Testis (tissue), 3 donors: Measurements from ENCODE around the gene CHRD. TPM values are rescaled to one million over a fixed set of nuclear protein-coding genes. Genes with fewer than 3 reads are reported as not detected.
"Not testable (repeated sequence)": the region's sequence is repeated elsewhere in the genome, so short reads cannot be mapped to it uniquely, and the experiment has no call there.

Experiments used
- DNase-seq: peaks from one replicate; pipeline ENCODE4 v3.0.0-alpha.2; 2019
- H3K27ac ChIP-seq, 2 donors: fragments of 200-600 bp; sonication (generic); one replicate each; pipeline ENCODE4 v1.5.1; 2019
- H3K27me3 ChIP-seq: fragments of 200-600 bp; sonication (generic); one replicate; pipeline ENCODE4 v1.5.1; 2019
- H3K36me3 ChIP-seq: fragments of 200-600 bp; sonication (generic); one replicate; pipeline ENCODE4 v1.5.1; 2017; ENCODE audit warnings: low read depth; ENCODE audit errors: missing control alignments
- H3K4me1 ChIP-seq: fragments of 200-600 bp; sonication (generic); one replicate; pipeline ENCODE4 v1.5.1; 2019
- H3K4me3 ChIP-seq, 2 donors: fragments of 200-600 bp; sonication (generic); one replicate each; pipeline ENCODE4 v1.5.1; 2017 to 2019
- H3K9me3 ChIP-seq: fragments of 200-600 bp; sonication (generic); one replicate; pipeline ENCODE4 v1.5.1; 2017
- POLR2A ChIP-seq: fragments of 450-650 bp; IDR thresholded peaks from one replicate; pipeline ENCODE4 v1.6.1; 2017; ENCODE audit warnings: antibody characterized with exemption, mild to moderate bottlenecking, moderate library complexity
- WGBS, 2 donors: methylation state at CpG; one replicate each; pipeline ENCODE4 v1.1.5; 2018; 5-methylcytosine and 5-hydroxymethylcytosine counted together
- intact Hi-C: fragments of 100-400 bp; cut with DNase I; formaldehyde crosslinking; loops from one replicate; pipeline ENCODE4 v1.15.1; 2023; ENCODE audit warnings: low total_unique reads
- polyA plus RNA-seq: library from polyadenylated mRNA; stranded (reverse); fragments of 350-450 nt; fragmentation: Illumina TruSeq; extraction: RNeasy Lipid Tissue Mini Kit (QIAGEN cat#74804); gene quantifications from one replicate; pipeline ENCODE4 v1.2.3, GENCODE V29; 2014; ENCODE audit warnings: low read depth, low replicate concordance; ENCODE audit not compliant: insufficient read depth
- total RNA-seq, 2 donors: library from RNA; depleted of rRNA; stranded (reverse); fragments of >200 nt; gene quantifications; one replicate each; pipeline ENCODE4 v1.2.3, GENCODE V29; 2016
- TF ChIP-seq, protein P1 (sequence below), 3 experiments: fragments of 450-650 bp in 2 of 3; fragments of 200-600 bp in 1 of 3; sonication (generic) in 1 of 3; IDR thresholded peaks; one replicate each; pipeline ENCODE4 v1.5.1; 2016 to 2019; ENCODE audit warnings: antibody characterized with exemption in 3 of 3, mild to moderate bottlenecking in 2 of 3, moderate library complexity in 1 of 3

Gene CHRD
- total and polyA plus RNA-seq, 3 donors from 2014 or later = 3.5 to 4.3 (median 4.3) TPM

DNA sequence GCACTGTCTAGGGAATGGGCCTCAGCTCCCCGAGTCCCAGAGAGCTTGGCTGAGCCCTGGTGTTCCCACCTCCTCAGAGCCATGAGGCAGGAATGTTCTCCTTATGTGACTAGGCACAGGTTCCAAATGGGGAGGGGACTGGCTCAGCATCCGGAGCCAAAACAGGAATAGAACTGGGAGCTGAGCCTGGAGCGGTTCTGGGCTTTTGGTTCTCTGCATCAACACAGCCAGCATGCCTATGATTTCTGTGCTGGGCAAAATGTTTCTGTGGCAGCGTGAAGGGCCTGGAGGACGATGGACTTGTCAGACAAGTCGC is 42.5 kb upstream of the CHRD start, which contains the start of gene FAM131A:
FAM131A (plus strand) TSS at position 202 of the 316 bp plus-strand sequence; CDS start at position 233, 31 bp downstream.
- DNase-seq = peak; percentile 80

DNA sequence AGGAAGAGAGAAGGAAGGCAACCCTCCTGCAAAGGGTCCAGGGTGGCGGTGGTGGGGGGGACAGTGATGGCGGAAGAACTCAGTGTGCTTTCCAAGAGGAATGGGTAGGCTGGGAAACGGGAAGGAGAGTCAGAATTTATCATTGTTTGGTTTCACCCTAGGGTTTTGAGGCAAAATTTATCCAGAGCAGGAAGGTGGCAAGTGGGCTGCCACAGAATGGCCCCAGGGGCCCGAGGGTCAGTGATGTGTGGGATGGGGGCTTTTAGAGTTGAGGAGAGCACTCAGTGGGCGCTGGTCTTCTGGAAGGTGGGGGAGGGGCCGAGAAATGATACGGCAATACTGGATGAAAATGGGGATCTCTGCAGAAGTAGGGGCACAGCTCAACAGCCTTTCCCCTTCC is 41.9 kb upstream of the CHRD start:
- intact Hi-C loops = no loop called here
- no peaks in the 10 kb centered on the region for H3K27me3 ChIP-seq
- 35 to 48% methylated on average over 7 of the region's 7 CpGs for WGBS, 2 donors
- H3K4me3 ChIP-seq = peak overlapping the region; percentile 16 to 47
- no peak for TF ChIP-seq POLR2A
- TF ChIP-seq, protein P1, sequence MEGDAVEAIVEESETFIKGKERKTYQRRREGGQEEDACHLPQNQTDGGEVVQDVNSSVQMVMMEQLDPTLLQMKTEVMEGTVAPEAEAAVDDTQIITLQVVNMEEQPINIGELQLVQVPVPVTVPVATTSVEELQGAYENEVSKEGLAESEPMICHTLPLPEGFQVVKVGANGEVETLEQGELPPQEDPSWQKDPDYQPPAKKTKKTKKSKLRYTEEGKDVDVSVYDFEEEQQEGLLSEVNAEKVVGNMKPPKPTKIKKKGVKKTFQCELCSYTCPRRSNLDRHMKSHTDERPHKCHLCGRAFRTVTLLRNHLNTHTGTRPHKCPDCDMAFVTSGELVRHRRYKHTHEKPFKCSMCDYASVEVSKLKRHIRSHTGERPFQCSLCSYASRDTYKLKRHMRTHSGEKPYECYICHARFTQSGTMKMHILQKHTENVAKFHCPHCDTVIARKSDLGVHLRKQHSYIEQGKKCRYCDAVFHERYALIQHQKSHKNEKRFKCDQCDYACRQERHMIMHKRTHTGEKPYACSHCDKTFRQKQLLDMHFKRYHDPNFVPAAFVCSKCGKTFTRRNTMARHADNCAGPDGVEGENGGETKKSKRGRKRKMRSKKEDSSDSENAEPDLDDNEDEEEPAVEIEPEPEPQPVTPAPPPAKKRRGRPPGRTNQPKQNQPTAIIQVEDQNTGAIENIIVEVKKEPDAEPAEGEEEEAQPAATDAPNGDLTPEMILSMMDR (IDR thresholded peaks at IDR 0.05) = no peak
- DNase-seq = no peak
- H3K4me1 ChIP-seq = peaks cover 32% of the 10 kb centered on the region
- H3K27ac ChIP-seq = peak overlapping the region; percentile 96 to 98
- H3K36me3 ChIP-seq = no peaks in the 10 kb centered on the region
- no peaks in the 10 kb centered on the region for H3K9me3 ChIP-seq

More for the DNA sequence above, 42.5 kb upstream of the CHRD start, which contains the start of gene FAM131A:
- TF ChIP-seq, protein P1 (IDR thresholded peaks at IDR 0.05) = no peak
- no peak for TF ChIP-seq POLR2A
- intact Hi-C loops = no loop called here
- Histone ChIP-seq H3K4me1 (peaks cover 31% of the 10 kb centered on the region), H3K4me3 (peak within 1 kb of the TSS; percentile 77 to 95), H3K9me3 (no peaks in the 10 kb centered on the region), H3K36me3 (no peaks in the 10 kb centered on the region), H3K27me3 (no peaks in the 10 kb centered on the region), H3K27ac (peak within 1 kb of the TSS; percentile 96 to 98)
- WGBS, 2 donors = 44 to 45% methylated on average over 5 to 6 of the region's 6 CpGs

DNA sequence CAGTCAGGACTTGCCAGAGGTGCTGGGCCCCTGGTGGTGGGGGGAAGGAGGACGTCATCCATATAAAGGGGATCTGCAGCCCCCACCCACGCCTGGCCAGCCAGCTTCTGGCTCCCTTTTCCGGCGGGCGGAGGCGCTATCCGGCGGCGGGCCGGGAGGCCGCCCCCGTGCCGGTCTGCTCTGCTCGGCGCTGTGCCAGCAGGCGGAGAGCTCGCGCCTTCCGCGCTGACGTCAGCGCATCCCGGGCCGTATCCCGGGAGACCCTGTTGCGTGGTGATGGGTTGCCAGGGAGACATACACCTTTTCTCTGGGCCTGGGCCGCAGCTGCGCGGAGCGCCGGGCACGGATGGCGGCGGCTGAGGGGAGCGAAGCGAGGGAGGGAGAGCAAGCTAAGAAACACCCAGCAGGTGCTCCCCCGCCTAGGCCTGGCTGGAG is 41.3 kb upstream of the CHRD start:
- WGBS, 2 donors = 0 to 15% methylated on average over 2 to 36 of the region's 37 CpGs

DNA sequence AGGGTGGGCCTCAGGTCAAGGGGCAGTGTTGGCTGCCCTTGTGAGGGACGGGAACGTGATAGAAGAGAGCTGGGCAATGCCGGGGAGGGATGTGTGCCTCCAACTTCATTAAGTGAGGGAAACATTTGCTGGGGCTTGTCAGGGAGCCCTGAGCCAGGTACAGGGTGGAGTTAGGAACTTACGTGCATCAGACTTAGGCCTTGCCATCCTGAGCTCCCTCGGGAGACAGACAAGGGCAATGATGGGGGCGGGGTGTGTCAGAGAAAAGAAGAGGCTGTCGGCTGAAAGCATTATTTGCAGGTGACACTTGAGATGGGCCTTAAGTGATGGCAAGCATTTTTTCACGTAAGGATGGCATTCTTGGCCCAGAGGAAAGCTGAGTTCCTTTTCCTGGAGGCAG is 40.9 kb upstream of the CHRD start:
- intact Hi-C loops = no loop called here
- H3K4me3 ChIP-seq = peak overlapping the region; percentile 16 to 47
- DNase-seq = no peak
- H3K9me3 ChIP-seq = no peaks in the 10 kb centered on the region
- 38 to 50% methylated on average over 8 of the region's 8 CpGs for WGBS, 2 donors
- H3K4me1 ChIP-seq = peaks cover 38% of the 10 kb centered on the region
- H3K36me3 ChIP-seq = no peaks in the 10 kb centered on the region
- TF ChIP-seq POLR2A = no peak
- TF ChIP-seq, protein P1 (IDR thresholded peaks at IDR 0.05) = no peak
- H3K27ac ChIP-seq = peak overlapping the region; percentile 96 to 98
- H3K27me3 ChIP-seq = no peaks in the 10 kb centered on the region

More for the DNA sequence above, 41.3 kb upstream of the CHRD start:
- H3K27me3 ChIP-seq = no peaks in the 10 kb centered on the region
- H3K4me3 ChIP-seq = peak overlapping the region; percentile 16 to 47
- H3K27ac ChIP-seq = peak overlapping the region; percentile 96 to 98
- no peak for TF ChIP-seq POLR2A
- TF ChIP-seq, protein P1 (IDR thresholded peaks at IDR 0.05) = peak in 2 of 3 experiments; percentile 16 to 18
- peaks cover 37% of the 10 kb centered on the region for H3K4me1 ChIP-seq
- H3K36me3 ChIP-seq = no peaks in the 10 kb centered on the region
- peak; percentile 86 for DNase-seq
- intact Hi-C loops = no loop called here
- H3K9me3 ChIP-seq = no peaks in the 10 kb centered on the region

DNA sequence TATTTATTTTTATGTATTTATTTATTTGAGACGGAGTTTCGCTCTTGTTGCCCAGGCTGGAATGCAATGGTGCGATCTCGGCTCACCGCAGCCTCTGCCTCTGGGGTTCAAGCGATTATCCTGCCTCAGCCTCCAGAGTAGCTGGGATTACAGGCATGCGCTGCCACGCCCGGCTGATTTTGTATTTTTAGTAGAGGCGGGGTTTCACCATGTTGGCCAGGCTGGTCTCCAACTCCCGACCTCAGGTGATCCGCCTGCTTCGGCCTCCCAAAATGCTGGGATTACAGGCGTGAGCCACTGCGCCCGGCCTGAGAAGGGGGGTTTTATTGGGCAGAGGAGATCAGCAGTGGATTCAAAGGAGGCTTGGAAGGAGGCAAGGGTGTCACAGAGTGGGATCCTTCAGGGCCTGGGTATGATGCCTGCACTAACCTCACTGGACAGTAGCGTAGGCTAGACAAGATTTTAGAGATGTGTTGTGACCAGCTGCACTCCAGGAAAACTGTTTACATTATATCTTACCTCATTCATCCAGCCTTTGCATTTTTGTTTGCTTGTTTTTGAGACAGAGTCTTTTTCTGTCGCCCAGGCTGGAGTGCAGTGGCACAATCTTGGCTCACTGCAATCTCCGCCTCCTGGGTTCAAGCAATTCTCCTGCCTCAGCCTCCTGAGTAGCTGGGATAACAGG is 40.3 kb upstream of the CHRD start:
- H3K4me3 ChIP-seq, H3K27ac ChIP-seq, intact Hi-C loops, DNase-seq, H3K9me3 ChIP-seq, H3K36me3 ChIP-seq, H3K27me3 ChIP-seq: not testable (repeated sequence)
- 88 to 89% methylated on average over 19 of the region's 19 CpGs for WGBS, 2 donors
- H3K4me1 ChIP-seq = peaks cover 38% of the 10 kb centered on the region
